WTC11 (cell line): ENCODE data around the gene PIWIL4.

Experiments
- FOXJ3 ChIP-seq: sonication (generic); formaldehyde crosslinking; IDR thresholded peaks from 2 replicates; pipeline ENCODE4 v1.9.0; 2021; ENCODE audit warnings: missing genetic modification reagents, mild to moderate bottlenecking, borderline replicate concordance
- IRF2 ChIP-seq: sonication (generic); formaldehyde crosslinking; IDR thresholded peaks from 2 replicates; pipeline ENCODE4 v1.8.0; 2022; ENCODE audit warnings: low read depth, missing genetic modification reagents, borderline replicate concordance
- MYBL2 ChIP-seq: sonication (generic); formaldehyde crosslinking; IDR thresholded peaks from 2 replicates; pipeline ENCODE4 v1.8.1; 2023; ENCODE audit warnings: mild to moderate bottlenecking, moderate library complexity, missing genetic modification reagents

DNA sequence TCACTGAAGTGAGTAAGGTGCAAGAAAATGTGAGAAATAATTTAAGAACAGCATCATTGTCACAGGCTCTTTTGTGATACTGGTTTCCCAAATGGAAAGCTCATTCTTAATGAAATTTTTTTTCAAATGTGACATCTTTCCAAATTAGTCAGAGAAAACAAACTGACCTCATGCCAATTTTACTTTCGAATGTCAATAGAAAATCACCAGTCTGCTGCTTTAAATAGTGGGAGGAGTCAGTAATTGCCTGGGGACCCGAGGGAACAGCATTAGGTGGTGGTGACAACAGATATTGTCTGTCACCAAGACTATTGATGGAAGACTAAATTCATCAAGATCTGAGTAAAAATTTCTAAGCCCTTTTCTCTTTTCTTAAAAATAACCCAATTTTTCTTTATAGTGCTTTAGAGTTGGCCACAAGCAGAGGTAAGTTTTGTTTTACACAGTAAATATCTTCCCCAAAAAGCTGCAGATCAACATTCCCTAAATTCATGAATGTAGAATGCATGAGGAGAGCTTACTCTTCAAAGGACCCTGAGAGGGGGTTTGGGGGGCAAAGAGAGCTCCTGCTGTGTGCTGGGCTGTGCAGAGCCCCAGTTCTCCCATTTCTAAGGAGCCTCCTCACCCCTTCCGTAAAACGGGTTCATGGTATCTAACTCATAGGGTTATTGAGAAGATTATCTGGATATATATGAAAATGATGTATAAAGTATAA lies 95.1 kb downstream of the PIWIL4 start:
- no peak for TF ChIP-seq FOXJ3 (CRISPR knock-in tag)
- no peak for TF ChIP-seq MYBL2
- TF ChIP-seq IRF2 (CRISPR knock-in tag), result no peak
